ENCODE results near the gene MTERF2. TPM values are rescaled to one million over a fixed set of nuclear protein-coding genes. Genes with fewer than 3 reads are reported as not detected.

MTERF2 gene
- total RNA-seq, 2 experiments from 2014 or later: 5.2 to 6.5 TPM

- H3K36me3 Mint-ChIP-seq (ENCODE audit: low read depth): no peaks in the 10 kb centered on the region
- no peak overlapping the region for H3K27ac Mint-ChIP-seq
- H3K4me3 Mint-ChIP-seq: no peak overlapping the region
- intact Hi-C loops (cut with micrococcal nuclease): no loop called here
- H3K9me3 Mint-ChIP-seq: peaks cover 5% of the 10 kb centered on the region
- no peak for DNase-seq
- CTCF ChIA-PET: no interaction called here
- no peaks in the 10 kb centered on the region for H3K4me1 Mint-ChIP-seq (ENCODE audit: low read depth)
- no peaks in the 10 kb centered on the region for H3K27me3 Mint-ChIP-seq (ENCODE audit: low read depth)
Observed at GRCh38 chr12:106942775-106943174, 44.2 kb downstream of the MTERF2 start.

- no peaks in the 10 kb centered on the region for H3K36me3 Mint-ChIP-seq (ENCODE audit: low read depth)
- CTCF ChIA-PET: interaction anchor here (0.6 kb wide), 1 partner anchor 206 kb away, joined by 3 read pairs; no protein-coding TSS in a partner anchor
- peaks cover 5% of the 10 kb centered on the region for H3K9me3 Mint-ChIP-seq
- no peak overlapping the region for H3K4me3 Mint-ChIP-seq
- DNase-seq: no peak
- intact Hi-C loops (cut with micrococcal nuclease): no loop called here
- H3K4me1 Mint-ChIP-seq (ENCODE audit: low read depth): no peaks in the 10 kb centered on the region
- H3K27me3 Mint-ChIP-seq (ENCODE audit: low read depth): no peaks in the 10 kb centered on the region
- H3K27ac Mint-ChIP-seq: no peak overlapping the region
Observed at GRCh38 chr12:106941481-106942156, 45.3 kb downstream of the MTERF2 start.

GRCh38 chr12:106934277-106934676 is 52.7 kb downstream of the MTERF2 start:
- Mint-ChIP-seq H3K4me3 (no peak overlapping the region), H3K9me3 (no peaks in the 10 kb centered on the region), H3K27ac (no peak overlapping the region), H3K27me3 (ENCODE audit: low read depth) (peaks cover 7% of the 10 kb centered on the region), H3K36me3 (ENCODE audit: low read depth) (no peaks in the 10 kb centered on the region), H3K4me1 (ENCODE audit: low read depth) (no peaks in the 10 kb centered on the region)
- intact Hi-C loops (cut with micrococcal nuclease): no loop called here
- CTCF ChIA-PET: interaction anchor here (0.7 kb wide), 1 partner anchor 196 kb away, joined by 3 read pairs; no protein-coding TSS in a partner anchor
- no peak for DNase-seq

Other genes with a start within 250 kb of the MTERF2 start
- gene RIC8B, start 212.5 kb downstream of the MTERF2 start, total RNA-seq: 1 to 10 TPM; 7.3 to 8.1 TPM
- 10 to 100 TPM; 29.1 to 30.4 TPM for gene TMEM263, start 31.2 kb downstream of the MTERF2 start, total RNA-seq
- 10 to 100 TPM; 15.2 to 17.5 TPM for gene CRY1, start 106.4 kb upstream of the MTERF2 start, total RNA-seq